GM19468 (cell line): ENCODE results near the gene TEX10.
"Not testable (repeated sequence)": the region's sequence is repeated elsewhere in the genome, so short reads cannot be mapped to it uniquely, and the experiment has no call there.

Experiments
- ATAC-seq: cut with Tn5 transposase; IDR thresholded peaks from one replicate; pipeline ENCODE4 v1.9.1; 2021; ENCODE audit warnings: mild to moderate bottlenecking, moderate library complexity, moderate number of reproducible peaks; ENCODE audit not compliant: unreplicated experiment; ENCODE audit errors: extremely low read depth

The TEX10 gene

GRCh38 chr9:100351508-100351907, 1.2 kb downstream of the TEX10 start:
- no peak for ATAC-seq

GRCh38 chr9:100350188-100350587, 2.6 kb downstream of the TEX10 start:
- no peak for ATAC-seq

- no peak for ATAC-seq
These were observed 5.9 kb downstream of the TEX10 start for GRCh38 chr9:100346836-100347235.

- ATAC-seq = no peak
These were observed 10.9 kb downstream of the TEX10 start for GRCh38 chr9:100341889-100342288.

- ATAC-seq = no peak
These were observed 12.5 kb downstream of the TEX10 start for GRCh38 chr9:100340224-100340623.

GRCh38 chr9:100338736-100339135, 14.0 kb downstream of the TEX10 start:
- ATAC-seq = not testable (repeated sequence)

GRCh38 chr9:100324594-100325200, 28.0 kb downstream of the TEX10 start:
- no peak for ATAC-seq

- no peak for ATAC-seq
These were observed 29.7 kb downstream of the TEX10 start for GRCh38 chr9:100322954-100323536.

- ATAC-seq = no peak
These were observed 35.0 kb downstream of the TEX10 start for GRCh38 chr9:100317706-100318105.

- ATAC-seq = no peak
These were observed 37.2 kb downstream of the TEX10 start for GRCh38 chr9:100315561-100315960.

GRCh38 chr9:100309992-100310391, 42.8 kb downstream of the TEX10 start:
- no peak for ATAC-seq

- ATAC-seq = no peak
These were observed 43.7 kb downstream of the TEX10 start for GRCh38 chr9:100308965-100309564.

- ATAC-seq = no peak
These were observed 45.7 kb downstream of the TEX10 start for GRCh38 chr9:100307080-100307479.

- ATAC-seq = no peak
These were observed 46.5 kb downstream of the TEX10 start for GRCh38 chr9:100306283-100306682.

GRCh38 chr9:100303747-100304146, 49.0 kb downstream of the TEX10 start:
- no peak for ATAC-seq

- no peak for ATAC-seq
These were observed 54.4 kb downstream of the TEX10 start for GRCh38 chr9:100298378-100298777.

GRCh38 chr9:100296407-100296806, 56.3 kb downstream of the TEX10 start:
- ATAC-seq = no peak

GRCh38 chr9:100295240-100295639, 57.5 kb downstream of the TEX10 start:
- ATAC-seq = no peak

- ATAC-seq = no peak
These were observed 57.9 kb downstream of the TEX10 start for GRCh38 chr9:100294806-100295205.

- ATAC-seq = no peak
These were observed 58.4 kb downstream of the TEX10 start for GRCh38 chr9:100294341-100294740.

GRCh38 chr9:100292414-100292813, 60.3 kb downstream of the TEX10 start:
- ATAC-seq = no peak

- ATAC-seq = no peak
These were observed 62.0 kb downstream of the TEX10 start for GRCh38 chr9:100290714-100291113.
